ENCODE results near the gene ARHGEF1. TPM values are rescaled to one million over a fixed set of nuclear protein-coding genes. Genes with fewer than 3 reads are reported as not detected.

The ARHGEF1 gene
- total and polyA plus RNA-seq, 7 donors: 15.8 to 28.0 (median 20.7) TPM

- 85 to 91% (median 85%) methylated on average over 7 to 8 of the region's 8 CpGs for WGBS, 3 donors
- no peak for TF ChIP-seq CTCF (IDR thresholded peaks at IDR 0.05)
- Histone ChIP-seq H3K4me3 (no peak overlapping the region), H3K9me3 (no peaks in the 10 kb centered on the region), H3K36me3 (ENCODE audit: insufficient read depth in 1 of 2, low read depth in 1 of 2) (no peaks in the 10 kb centered on the region), H3K4me1 (peaks cover 3% of the 10 kb centered on the region), H3K27me3 (ENCODE audit: insufficient read depth in 3 of 3, low read length in 2 of 3) (peaks cover 3 to 23% (median 15%) of the 10 kb centered on the region in 3 donors), H3K27ac (no peak overlapping the region)
- intact Hi-C loops (cut with DNase I): no loop called here
- ATAC-seq: no peak
- no peak for DNase-seq
These were observed 62.3 kb downstream of the ARHGEF1 start for GRCh38 chr19:41945135-41945766.

GRCh38 chr19:41947091-41947490 lies 64.1 kb downstream of the ARHGEF1 start:
- intact Hi-C loops (cut with DNase I): no loop called here
- Histone ChIP-seq H3K27ac (no peak overlapping the region), H3K36me3 (ENCODE audit: insufficient read depth in 1 of 2, low read depth in 1 of 2) (no peaks in the 10 kb centered on the region), H3K4me1 (no peaks in the 10 kb centered on the region), H3K4me3 (no peak overlapping the region), H3K27me3 (ENCODE audit: insufficient read depth in 3 of 3, low read length in 2 of 3) (peaks cover 0 to 6% (median 2%) of the 10 kb centered on the region in 3 donors), H3K9me3 (no peaks in the 10 kb centered on the region)
- no peak for TF ChIP-seq CTCF (IDR thresholded peaks at IDR 0.05)
- WGBS, 3 donors: 80 to 88% (median 83%) methylated on average over 3 of the region's 3 CpGs
- DNase-seq: no peak
- ATAC-seq: no peak

- peak; percentile 99 for TF ChIP-seq CTCF (IDR thresholded peaks at IDR 0.05)
- Histone ChIP-seq H3K4me3 (no peak overlapping the region), H3K9me3 (no peaks in the 10 kb centered on the region), H3K36me3 (ENCODE audit: insufficient read depth in 1 of 2, low read depth in 1 of 2) (peaks cover 0 to 17% of the 10 kb centered on the region in 2 donors), H3K27me3 (ENCODE audit: insufficient read depth in 3 of 3, low read length in 2 of 3) (no peaks in the 10 kb centered on the region), H3K27ac (no peak overlapping the region), H3K4me1 (no peaks in the 10 kb centered on the region)
- intact Hi-C loops (cut with DNase I): no loop called here
- ATAC-seq (peak; percentile 65 to 87 (median 78)), DNase-seq (peak; percentile 76 to 88)
- 2 to 6% (median 3%) methylated on average over 10 to 12 of the region's 12 CpGs for WGBS, 3 donors
These were observed 68.7 kb downstream of the ARHGEF1 start for GRCh38 chr19:41951686-41952172.

DNA sequence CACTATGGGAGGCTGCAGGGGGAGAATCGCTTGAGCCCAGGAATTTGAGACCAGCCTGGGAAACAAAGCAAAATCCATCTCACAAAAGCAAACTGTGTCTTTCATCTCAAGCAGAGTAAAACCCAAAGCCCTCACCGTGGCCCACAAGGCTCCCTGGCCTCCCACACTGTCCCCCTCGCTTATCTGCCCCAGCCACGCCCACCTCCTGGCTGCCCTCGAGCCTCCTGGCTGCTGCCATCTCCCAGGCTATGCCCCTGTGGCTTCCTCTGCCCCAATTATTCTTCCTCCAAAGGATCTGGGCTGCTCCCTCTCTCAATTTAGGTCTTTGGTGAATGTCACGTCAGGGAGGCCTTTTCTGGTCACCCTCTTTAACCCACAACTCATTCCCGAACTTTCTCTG lies 72.5 kb downstream of the ARHGEF1 start:
- TF ChIP-seq CTCF (IDR thresholded peaks at IDR 0.05): no peak
- H3K27ac ChIP-seq: no peak overlapping the region
- H3K27me3 ChIP-seq (ENCODE audit: insufficient read depth in 3 of 3, low read length in 2 of 3): no peaks in the 10 kb centered on the region
- DNase-seq (no peak), ATAC-seq (no peak)
- H3K4me3 ChIP-seq: no peak overlapping the region
- peaks cover 0 to 21% of the 10 kb centered on the region in 2 donors for H3K36me3 ChIP-seq (ENCODE audit: insufficient read depth in 1 of 2, low read depth in 1 of 2)
- peaks cover 16% of the 10 kb centered on the region for H3K4me1 ChIP-seq
- H3K9me3 ChIP-seq: no peaks in the 10 kb centered on the region
- WGBS, 3 donors: 73 to 78% (median 76%) methylated on average over 7 of the region's 7 CpGs
- intact Hi-C loops (cut with DNase I): loop anchor here (5.0 kb wide), 2 partner anchors 73 to 93 kb away; partner anchors contain the start of genes RPS19 (in 2 of the 2) and ARHGEF1 (in 1 of the 2)
